Right lobe of liver (tissue), 6 donors: ENCODE results near the gene GAST. TPM values are rescaled to one million over a fixed set of nuclear protein-coding genes. Genes with fewer than 3 reads are reported as not detected.

Experiments
- ATAC-seq, 4 donors: fragments of 200-7000 bp; cut with Tn5 transposase; one replicate each; pipeline ENCODE4 v1.9.1; 2020; ENCODE audit warnings: mild to moderate bottlenecking in 4 of 4, moderate library complexity in 4 of 4
- DNase-seq, 3 donors: peaks; one replicate each; pipeline ENCODE4 v3.0.0-alpha.2; 2020
- H3K27ac ChIP-seq, 3 donors: fragments of 200-600 bp; one replicate each; pipeline ENCODE4 v1.8.0; 2022
- H3K27me3 ChIP-seq, 2 donors: fragments of 200-600 bp; one replicate each; pipeline ENCODE4 v1.8.0; 2022
- H3K36me3 ChIP-seq, 4 donors: fragments of 200-600 bp; sonication (generic) in 1 of 4; one replicate each; pipeline versions ENCODE4 v1.5.1 to v1.8.0; 2017 to 2022; ENCODE audit warnings: control low read depth in 1 of 4
- H3K4me1 ChIP-seq, 4 donors: fragments of 200-600 bp; sonication (generic) in 1 of 4; one replicate each; pipeline versions ENCODE4 v1.5.1 to v1.8.0; 2017 to 2022; ENCODE audit warnings: control low read depth in 1 of 4
- H3K4me3 ChIP-seq, 3 donors: fragments of 200-600 bp; one replicate each; pipeline ENCODE4 v1.8.0; 2022
- H3K9me3 ChIP-seq, 4 donors: fragments of 200-600 bp; sonication (generic) in 1 of 4; one replicate each; pipeline versions ENCODE4 v1.5.1 to v1.8.0; 2017 to 2022; ENCODE audit warnings: control low read depth in 1 of 4
- CTCF ChIP-seq, 4 donors: fragments of 200-600 bp in 3 of 4; fragments of 450-650 bp in 1 of 4; IDR thresholded peaks; one replicate each; pipeline versions ENCODE4 v1.5.1 to v1.8.0; 2016 to 2022; ENCODE audit warnings: antibody characterized with exemption in 4 of 4, mild to moderate bottlenecking in 2 of 4
- POLR2A ChIP-seq: fragments of 450-650 bp; IDR thresholded peaks from one replicate; pipeline ENCODE4 v1.6.1; 2017; ENCODE audit warnings: antibody characterized with exemption, mild to moderate bottlenecking
- WGBS: methylation state at CpG from one replicate; pipeline ENCODE4 v1.1.6; 2018; ENCODE audit warnings: low coverage, low lambda C conversion rate; ENCODE audit not compliant: insufficient coverage; ENCODE audit errors: missing lambda C conversion rate; 5-methylcytosine and 5-hydroxymethylcytosine counted together
- intact Hi-C, 2 donors: fragments of 100-400 bp; cut with DNase I; formaldehyde crosslinking; loops; one replicate each; pipeline versions ENCODE4 v1.11.2 to v1.14.1; 2022
- total RNA-seq, 6 experiments: library from RNA; depleted of rRNA in 2 of 6; stranded (reverse); fragments of >200 nt in 2 of 6; fragmentation: NEBNext Ultra II Directional in 3 of 6; extraction: Animal tissue kit (Norgen Biotek cat#: 25700) in 3 of 6; gene quantifications; one replicate each; pipeline versions ENCODE4 v1.1.0 to v1.2.4, GENCODE V29; 2016 to 2023
- donor health status: DM: no; HTN: yes; CAD: no.
- donor health status: DM: no; HTN: no; CAD: no.
- donor health status: DM: no; HTN: no; CAD: no.
- donor health status: DM: no; HTN: yes; CAD: no.
- donor health status: DM: no; HTN: yes; CAD: no.

Gene GAST
- total RNA-seq, 6 experiments from 2014 or later = not detected

- WGBS = 0% methylated on average over 21 of the region's 77 CpGs
- no peak within 1 kb of the TSS for H3K27ac ChIP-seq
- TF ChIP-seq CTCF (IDR thresholded peaks at IDR 0.05) = no peak
- peak; percentile 44 for TF ChIP-seq POLR2A
- H3K9me3 ChIP-seq = no peaks in the 10 kb centered on the region
- H3K4me3 ChIP-seq = peak within 1 kb of the TSS; percentile 22 to 47 (median 31)
- intact Hi-C loops = loop anchor here in 1 of 2 donors (10.0 kb wide), 1 partner anchor 150 kb away; no protein-coding TSS in a partner anchor
- peaks cover 0 to 13% (median 3%) of the 10 kb centered on the region in 4 donors for H3K4me1 ChIP-seq
- no peaks in the 10 kb centered on the region for H3K36me3 ChIP-seq
- DNase-seq (peak in 1 of 3 donors; percentile 35), ATAC-seq (peak; percentile 19 to 49 (median 34))
- H3K27me3 ChIP-seq = peaks cover 5 to 12% of the 10 kb centered on the region in 2 donors
These were observed 22.2 kb downstream of the GAST start, which contains the start of gene HAP1 for GRCh38 chr17:41734139-41734948. HAP1 (minus strand) TSS chr17:41734643; CDS start chr17:41734634, 9 bp downstream.

GRCh38 chr17:41734949-41735313 is 22.8 kb downstream of the GAST start:
- TF ChIP-seq CTCF (IDR thresholded peaks at IDR 0.05) = no peak
- no peak for TF ChIP-seq POLR2A
- Histone ChIP-seq H3K36me3 (no peaks in the 10 kb centered on the region), H3K4me1 (peaks cover 0 to 13% (median 3%) of the 10 kb centered on the region in 4 donors), H3K4me3 (peak overlapping the region in 2 of 3 donors; percentile 31 to 47), H3K9me3 (no peaks in the 10 kb centered on the region), H3K27ac (no peak overlapping the region), H3K27me3 (peaks cover 5 to 12% of the 10 kb centered on the region in 2 donors)
- DNase-seq (no peak), ATAC-seq (peak in 2 of 4 donors; percentile 9 to 21)
- WGBS = 5% methylated on average over 10 of the region's 23 CpGs
- intact Hi-C loops = loop anchor here (5.0 to 10.0 kb wide), 2 partner anchors 67 to 150 kb away; no protein-coding TSS in a partner anchor

- no CpG with 5 or more reads among the region's 4 CpGs for WGBS
- Histone ChIP-seq H3K27ac (no peak overlapping the region), H3K36me3 (no peaks in the 10 kb centered on the region), H3K27me3 (peaks cover 5 to 12% of the 10 kb centered on the region in 2 donors), H3K9me3 (no peaks in the 10 kb centered on the region), H3K4me3 (no peak overlapping the region), H3K4me1 (peaks cover 0 to 13% (median 3%) of the 10 kb centered on the region in 4 donors)
- intact Hi-C loops = loop anchor here (5.0 to 10.0 kb wide), 2 partner anchors 67 to 149 kb away; no protein-coding TSS in a partner anchor
- ATAC-seq (no peak), DNase-seq (no peak)
- TF ChIP-seq POLR2A (no peak), CTCF (IDR thresholded peaks at IDR 0.05) (no peak)
These were observed 23.6 kb downstream of the GAST start for GRCh38 chr17:41735744-41736143.

- TF ChIP-seq POLR2A = no peak
- no peak for TF ChIP-seq CTCF (IDR thresholded peaks at IDR 0.05)
- ATAC-seq = no peak
- peaks cover 5 to 12% of the 10 kb centered on the region in 2 donors for H3K27me3 ChIP-seq
- no peak for DNase-seq
- intact Hi-C loops = loop anchor here (5.0 to 10.0 kb wide), 2 partner anchors 65 to 148 kb away; no protein-coding TSS in a partner anchor
- no peaks in the 10 kb centered on the region for H3K9me3 ChIP-seq
- WGBS = 53% methylated on average over 17 of the region's 17 CpGs
- H3K4me1 ChIP-seq = peaks cover 0 to 13% (median 3%) of the 10 kb centered on the region in 4 donors
- H3K27ac ChIP-seq = no peak overlapping the region
- H3K4me3 ChIP-seq = no peak overlapping the region
- H3K36me3 ChIP-seq = no peaks in the 10 kb centered on the region
These were observed 25.0 kb downstream of the GAST start for GRCh38 chr17:41736983-41737679.
